PFSK-1 (cell line): ENCODE data around the gene ADGRB3.

Experiments
- FOXP2 ChIP-seq: optimal IDR thresholded peaks from 2 replicates; pipeline ENCODE3; 2011; ENCODE audit warnings: borderline replicate concordance, control low read depth, inconsistent platforms; ENCODE audit not compliant: insufficient read depth; ENCODE audit errors: extremely low read length, extremely low read depth
- POLR2AphosphoS5 ChIP-seq: IDR thresholded peaks from 2 replicates; pipeline ENCODE4 v1.6.1; 2012; ENCODE audit warnings: low read depth, mild to moderate bottlenecking, control low read depth, low read length, moderate library complexity
- REST ChIP-seq, 2 experiments: IDR thresholded peaks; 2 replicates each; pipeline versions ENCODE4 v1.6.1 to v1.8.0; 2011 to 2012; ENCODE audit warnings: low read depth in 2 of 2, low read length in 2 of 2, control low read depth in 1 of 2, inconsistent platforms in 1 of 2, mild to moderate bottlenecking in 1 of 2, moderate library complexity in 1 of 2; ENCODE audit not compliant: insufficient read depth in 1 of 2
- SIN3A ChIP-seq: IDR thresholded peaks from 2 replicates; pipeline ENCODE4 v1.6.1; 2012; ENCODE audit warnings: mild to moderate bottlenecking, low read length, moderate library complexity, borderline replicate concordance; ENCODE audit not compliant: insufficient read depth
- TAF1 ChIP-seq: IDR thresholded peaks from 2 replicates; pipeline ENCODE4 v1.6.1; 2012; ENCODE audit warnings: low read length, control low read depth, borderline replicate concordance; ENCODE audit not compliant: insufficient read depth

The ADGRB3 gene

GRCh38 chr6:68628161-68628560 lies 6.9 kb upstream of the ADGRB3 start:
- no peak for TF ChIP-seq REST (IDR thresholded peaks at IDR 0.05; ENCODE audit: insufficient read depth in 1 of 2, low read depth in 2 of 2, low read length in 2 of 2)
- TF ChIP-seq POLR2AphosphoS5, result no peak
- TF ChIP-seq FOXP2, result no peak
- no peak for TF ChIP-seq TAF1
- no peak for TF ChIP-seq SIN3A

- no peak for TF ChIP-seq FOXP2
- TF ChIP-seq REST (IDR thresholded peaks at IDR 0.05; ENCODE audit: insufficient read depth in 1 of 2, low read depth in 2 of 2, low read length in 2 of 2), result no peak
- no peak for TF ChIP-seq POLR2AphosphoS5
- no peak for TF ChIP-seq SIN3A
- TF ChIP-seq TAF1, result no peak
Measured at GRCh38 chr6:68632734-68633133, 2.3 kb upstream of the ADGRB3 start.

GRCh38 chr6:68633281-68633971 lies 1.7 kb upstream of the ADGRB3 start:
- no peak for TF ChIP-seq FOXP2
- no peak for TF ChIP-seq REST (IDR thresholded peaks at IDR 0.05; ENCODE audit: insufficient read depth in 1 of 2, low read depth in 2 of 2, low read length in 2 of 2)
- no peak for TF ChIP-seq TAF1
- no peak for TF ChIP-seq SIN3A

GRCh38 chr6:68633972-68634725 lies 933 bp upstream of the ADGRB3 start:
- no peak for TF ChIP-seq FOXP2
- 0 out of 4 replicates have a peak, but pooled peaks of 1 of the 2 experiments have one; percentile 25 for TF ChIP-seq REST (IDR thresholded peaks at IDR 0.05; ENCODE audit: insufficient read depth in 1 of 2, low read depth in 2 of 2, low read length in 2 of 2)
- TF ChIP-seq TAF1, result no peak
- no peak for TF ChIP-seq SIN3A

GRCh38 chr6:68635412-68635705 lies 277 bp downstream of the ADGRB3 start:
- TF ChIP-seq POLR2AphosphoS5 (no peak), REST (IDR thresholded peaks at IDR 0.05; ENCODE audit: insufficient read depth in 1 of 2, low read depth in 2 of 2, low read length in 2 of 2) (no peak), TAF1 (no peak), SIN3A (no peak), FOXP2 (no peak)
